ENCODE measurements around the gene DAD1.
"Not testable (repeated sequence)": the region's sequence is repeated elsewhere in the genome, so short reads cannot be mapped to it uniquely, and the experiment has no call there.

The DAD1 gene

DNA sequence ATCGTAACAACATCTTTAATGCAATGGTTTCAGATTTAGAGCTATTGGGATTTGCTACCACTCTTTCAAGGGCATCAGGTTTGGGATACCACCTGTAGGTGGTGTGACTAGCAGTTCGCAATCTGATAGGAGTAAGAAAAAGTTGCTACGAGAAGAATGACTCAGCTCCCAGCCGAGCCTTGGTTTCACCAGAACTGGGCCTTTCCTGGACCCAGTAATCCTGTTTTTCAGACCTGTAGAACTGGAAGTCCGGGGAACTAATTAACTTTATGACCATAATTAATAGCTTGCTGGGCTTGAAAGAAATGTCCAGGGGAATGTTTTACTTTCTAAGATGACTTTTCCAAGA lies 9.8 kb upstream of the DAD1 start:
- DNase-seq (ENCODE audit: low read depth) = peak; percentile 37

DNA sequence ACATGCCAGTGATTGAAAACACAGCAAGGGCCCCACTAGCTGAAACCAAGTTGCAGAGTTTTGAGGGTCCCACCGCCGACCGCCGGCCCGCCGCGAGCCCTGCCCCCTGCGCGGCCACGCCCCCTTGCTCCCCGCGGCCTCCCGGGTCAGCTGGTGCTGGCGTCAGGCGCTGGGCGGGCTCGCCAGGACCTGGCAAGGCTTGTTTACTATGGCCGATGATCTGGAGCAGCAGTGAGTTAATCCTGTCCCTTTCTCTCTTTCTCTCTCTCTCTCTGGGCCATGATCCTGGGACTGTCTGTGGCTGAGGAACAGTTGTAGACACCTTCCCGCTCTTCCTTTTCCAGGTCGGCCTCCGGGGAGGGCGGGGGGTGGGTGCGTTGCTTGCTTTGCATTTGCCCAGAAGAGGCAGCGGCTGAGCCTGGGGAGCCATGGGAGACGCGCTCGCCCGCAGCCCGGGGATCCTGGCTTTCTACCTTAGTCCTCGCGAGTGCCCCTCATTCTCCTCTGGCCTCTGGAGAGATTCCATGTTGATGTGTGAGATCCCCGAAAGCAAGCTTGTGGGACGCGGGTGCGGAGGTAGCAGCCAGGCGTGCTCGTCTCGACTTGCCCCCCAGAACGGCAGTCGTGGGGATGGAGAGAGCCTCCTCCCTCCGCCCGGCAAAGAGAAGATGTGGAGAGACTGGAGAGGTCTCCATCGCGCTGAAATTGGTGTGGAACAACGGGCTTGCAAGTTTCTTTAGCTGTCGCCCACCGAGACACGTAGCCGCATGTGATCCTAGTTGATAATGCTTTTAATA lies 9.3 kb upstream of the DAD1 start, which contains the start of gene ABHD4:
TSS of gene ABHD4 (plus strand) at position 202 of the 797 bp plus-strand sequence. CDS start at position 209, 7 bp downstream.
- DNase-seq (ENCODE audit: low read depth) = peak; percentile 39

DNA sequence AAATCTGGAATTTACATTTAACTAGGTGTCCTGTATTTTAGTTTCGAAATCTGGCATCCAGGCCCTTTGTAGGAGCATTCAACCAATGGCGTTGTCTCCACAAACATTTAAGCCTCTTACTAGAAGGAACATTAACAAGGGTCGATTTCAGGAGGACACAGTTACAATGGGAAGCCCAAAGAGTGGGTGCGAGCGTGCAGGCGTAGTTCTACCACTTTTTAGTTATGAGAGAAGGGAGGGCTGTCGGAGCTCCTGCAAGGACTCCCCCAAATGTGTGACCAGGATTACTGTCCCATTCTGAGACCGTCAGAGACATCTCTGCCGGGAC lies 8.7 kb upstream of the DAD1 start:
- DNase-seq (ENCODE audit: low read depth) = no peak

DNA sequence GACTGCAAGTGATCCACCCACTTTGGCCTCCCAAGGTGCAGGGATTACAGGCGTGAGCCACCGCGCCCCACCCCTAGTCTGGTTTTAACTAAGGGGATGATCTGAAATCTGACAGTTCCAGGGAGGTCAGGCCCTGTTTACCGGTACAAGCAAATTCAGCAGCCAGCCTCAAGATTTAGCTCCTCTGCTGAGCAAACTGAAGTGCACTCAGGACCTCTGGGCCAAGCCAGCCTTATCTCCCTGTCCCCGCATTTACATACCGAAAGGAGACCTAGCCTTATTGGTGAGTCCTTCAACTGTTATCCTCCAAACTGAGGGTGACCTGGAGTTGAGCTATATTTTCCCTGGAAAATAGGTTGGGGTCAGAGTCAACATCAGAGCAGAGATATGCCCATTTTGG lies 8.2 kb upstream of the DAD1 start:
- no peak for DNase-seq (ENCODE audit: low read depth)

DNA sequence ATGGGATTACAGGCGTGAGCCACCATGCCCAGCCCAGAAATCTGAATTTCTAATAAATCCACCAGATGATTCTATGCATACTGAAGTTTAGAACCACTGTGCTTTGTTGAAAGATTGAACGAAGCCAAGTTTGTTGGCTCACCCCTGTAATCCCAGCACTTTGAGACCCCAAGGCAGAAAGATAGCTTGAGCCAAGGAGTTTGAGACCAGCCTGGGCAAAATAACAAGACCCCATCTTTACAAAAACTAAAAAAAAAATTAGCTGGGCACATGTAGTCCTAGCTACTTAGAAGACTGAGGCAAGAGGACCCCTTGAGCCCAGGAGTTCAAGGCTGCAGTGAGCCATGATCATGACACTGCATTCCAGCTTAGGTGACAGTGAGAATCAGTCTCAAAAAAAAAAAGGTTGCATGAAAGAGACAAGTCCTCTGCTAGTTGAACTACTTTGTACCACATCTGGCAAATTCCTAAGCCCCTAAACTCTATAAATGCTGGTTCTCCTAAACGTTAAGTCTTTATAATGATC lies 7.4 kb upstream of the DAD1 start:
- DNase-seq (ENCODE audit: low read depth) = no peak

DNA sequence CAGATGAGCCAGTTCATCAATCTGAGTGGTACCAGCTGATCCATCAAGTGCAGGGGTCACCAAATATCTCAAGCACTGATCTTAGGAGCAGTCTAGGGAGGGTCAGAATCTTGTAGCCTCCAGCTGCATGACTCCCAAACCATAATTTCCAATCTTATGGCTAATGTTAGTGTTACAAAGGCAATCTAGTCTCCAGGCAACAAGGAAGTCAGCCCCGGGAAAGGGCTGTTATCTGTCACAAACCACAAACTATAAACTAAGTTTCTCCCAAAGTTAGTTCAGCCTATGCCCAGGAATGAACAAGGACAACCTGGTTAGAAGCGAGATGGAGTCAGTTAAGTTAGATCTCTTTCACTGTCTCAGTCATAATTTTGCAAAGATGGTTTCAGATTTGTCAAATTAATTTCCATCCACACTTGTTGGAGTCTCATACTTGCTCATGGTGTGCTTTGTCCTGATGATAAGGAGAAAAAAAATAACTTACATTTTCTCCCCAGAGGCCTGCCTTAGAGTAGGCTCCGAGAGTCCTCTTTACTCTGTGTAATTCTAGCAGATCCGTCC lies 5.2 kb upstream of the DAD1 start:
- DNase-seq (ENCODE audit: low read depth) = no peak

DNA sequence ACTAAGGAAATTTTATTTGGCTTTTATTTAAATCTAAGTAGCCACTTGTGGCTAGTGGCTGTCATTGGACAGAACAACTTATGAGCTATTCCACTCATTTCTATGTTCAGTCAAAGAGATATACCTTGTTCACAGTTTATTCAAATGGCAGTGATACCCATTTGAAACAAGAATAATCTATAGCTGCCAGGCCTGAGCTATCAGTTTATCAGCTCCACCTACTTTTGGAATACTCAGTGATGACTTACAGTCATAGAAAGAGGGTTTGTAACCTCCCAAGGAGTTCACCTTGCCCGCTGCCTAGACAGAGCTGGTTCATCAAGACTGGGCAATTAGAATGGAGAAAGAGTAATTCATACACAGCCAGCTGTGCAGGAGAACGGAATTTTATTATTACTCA lies 4.6 kb upstream of the DAD1 start:
- DNase-seq (ENCODE audit: low read depth) = no peak

DNA sequence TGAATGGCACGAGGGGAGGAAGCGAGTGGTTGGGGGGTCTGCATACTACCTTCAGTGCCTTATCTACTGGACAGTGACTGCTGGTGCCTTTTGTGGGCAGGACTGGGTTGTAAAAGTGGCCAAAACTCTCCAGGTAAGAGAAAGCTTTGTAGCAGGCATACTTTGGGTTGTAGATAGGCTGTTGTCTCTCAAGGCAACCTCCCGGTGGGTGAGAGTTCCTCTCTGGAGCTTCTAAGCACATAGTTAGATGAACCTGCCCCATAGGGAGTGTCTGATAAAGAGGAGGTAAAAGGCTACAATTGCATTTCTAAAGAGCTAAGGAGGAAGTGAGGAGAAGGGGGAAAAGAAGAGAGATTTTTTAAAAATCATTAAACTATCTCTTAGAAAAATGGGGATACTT lies 4.2 kb upstream of the DAD1 start:
- no peak for DNase-seq (ENCODE audit: low read depth)

DNA sequence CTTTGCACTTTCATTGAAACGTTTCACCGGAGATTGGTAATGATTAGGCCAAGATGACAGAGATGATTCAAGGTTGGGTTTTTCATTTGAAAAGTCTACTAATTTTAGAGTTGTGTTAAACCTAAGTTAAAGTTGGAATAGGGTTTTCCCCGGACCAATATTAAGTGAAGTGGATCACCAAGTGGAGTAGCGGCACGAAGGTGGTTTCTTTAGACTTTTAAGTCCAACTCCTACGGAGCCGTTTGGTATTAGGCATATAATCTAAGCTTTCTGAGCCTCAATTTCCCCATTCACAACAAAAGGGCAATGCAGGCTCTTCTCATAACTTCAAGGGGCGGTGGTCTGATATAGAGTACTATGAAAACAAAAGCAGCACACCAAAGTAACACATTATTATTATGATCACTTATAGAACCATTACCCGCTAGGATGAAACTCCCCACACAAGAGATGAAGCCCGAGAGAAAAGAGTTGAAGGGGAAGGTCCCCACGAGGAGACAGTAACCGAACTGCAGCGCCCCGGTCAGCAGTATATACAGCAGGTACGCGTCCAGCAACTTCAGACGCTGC lies 413 bp downstream of the DAD1 start:
- DNase-seq (ENCODE audit: low read depth) = no peak

DNA sequence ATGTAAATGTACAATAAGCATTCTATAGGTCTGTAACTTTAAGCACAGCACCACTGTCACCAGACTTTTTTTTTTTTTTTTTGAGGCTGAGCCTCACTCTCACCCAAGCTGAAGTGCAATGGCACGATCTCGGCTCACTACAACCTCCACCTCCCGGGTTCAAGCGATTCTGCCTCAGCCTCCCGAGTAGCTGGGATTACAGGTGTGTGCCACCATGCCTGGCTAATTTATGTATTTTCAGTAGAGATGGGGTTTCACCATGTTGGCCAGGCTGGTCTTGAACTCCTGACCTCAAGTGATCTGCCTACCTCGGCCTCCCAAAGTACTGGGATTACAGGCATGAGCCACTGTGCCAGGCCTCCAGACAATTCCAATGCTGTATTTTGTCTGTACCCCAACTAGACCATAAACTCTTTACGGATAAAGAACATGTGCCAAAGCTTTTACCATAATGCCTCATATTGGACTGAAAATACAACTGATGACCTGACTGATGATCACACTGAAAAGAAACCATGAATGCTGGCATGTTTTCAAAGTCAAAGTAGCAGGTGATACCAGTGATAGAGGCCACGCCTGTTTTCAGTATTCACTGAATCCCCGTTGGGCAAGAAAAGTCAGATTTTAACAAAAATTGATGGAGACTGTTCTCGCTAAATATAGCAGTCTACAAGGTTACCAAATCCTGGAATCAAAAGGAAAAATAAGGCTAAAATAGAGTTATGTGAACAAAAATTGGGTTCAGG lies 1.2 kb downstream of the DAD1 start:
- not testable (repeated sequence) for DNase-seq (ENCODE audit: low read depth)

DNA sequence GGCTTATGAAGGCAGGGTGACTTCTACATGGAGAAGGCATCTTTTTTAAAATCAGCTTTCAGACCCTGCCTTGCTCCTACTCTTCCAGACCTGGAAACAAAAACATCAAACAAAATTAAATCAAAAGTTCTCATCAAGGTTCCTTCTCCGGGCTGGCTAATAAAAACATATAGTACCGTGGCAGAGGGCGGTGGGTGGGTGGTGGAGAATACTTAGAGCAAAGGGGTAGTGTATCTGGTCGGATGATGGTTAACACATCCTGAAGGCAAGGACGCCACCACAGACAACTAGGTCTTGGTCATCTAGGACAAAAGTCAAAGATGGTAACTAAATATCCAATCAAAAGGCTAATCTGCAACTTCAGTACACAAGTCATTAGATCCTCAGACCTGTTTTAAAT lies 1.8 kb downstream of the DAD1 start:
- DNase-seq (ENCODE audit: low read depth) = no peak

DNA sequence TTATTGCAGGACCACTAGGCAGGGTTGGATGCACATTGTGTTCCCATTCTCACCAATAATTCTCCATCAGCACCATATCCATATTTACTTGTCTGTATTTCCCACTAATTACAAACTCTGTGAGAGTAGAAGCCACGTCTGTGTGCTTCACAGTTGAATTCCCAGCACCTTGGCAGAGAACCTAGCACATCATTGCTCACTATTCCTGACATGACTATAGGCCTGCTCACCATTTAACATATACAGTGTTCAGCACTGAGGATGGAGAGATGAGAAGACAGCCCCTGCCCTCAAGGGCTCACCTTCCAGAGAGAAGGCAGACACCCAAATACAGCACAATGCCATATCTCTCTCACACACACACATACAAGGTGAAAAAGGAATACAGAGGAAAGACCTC lies 5.0 kb downstream of the DAD1 start:
- DNase-seq (ENCODE audit: low read depth) = no peak

DNA sequence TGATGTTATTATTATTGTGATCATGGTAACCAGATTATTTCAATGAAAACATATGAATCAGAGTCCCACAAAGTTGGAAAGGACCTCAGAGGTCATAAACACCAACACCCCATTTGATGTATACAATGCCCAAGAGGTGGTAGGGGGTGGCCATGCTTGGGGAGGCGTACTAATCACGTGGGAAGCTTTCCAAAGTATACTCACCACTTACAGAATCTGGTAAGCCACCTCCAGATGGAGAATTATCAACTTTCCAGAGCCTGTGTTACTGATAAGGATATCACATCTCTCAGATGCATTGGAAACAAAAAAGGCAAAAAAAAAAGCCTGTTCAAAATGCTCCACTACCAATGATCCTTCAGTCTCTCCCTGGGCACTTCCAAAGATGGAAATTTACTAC lies 8.4 kb downstream of the DAD1 start:
- no peak for DNase-seq (ENCODE audit: low read depth)

DNA sequence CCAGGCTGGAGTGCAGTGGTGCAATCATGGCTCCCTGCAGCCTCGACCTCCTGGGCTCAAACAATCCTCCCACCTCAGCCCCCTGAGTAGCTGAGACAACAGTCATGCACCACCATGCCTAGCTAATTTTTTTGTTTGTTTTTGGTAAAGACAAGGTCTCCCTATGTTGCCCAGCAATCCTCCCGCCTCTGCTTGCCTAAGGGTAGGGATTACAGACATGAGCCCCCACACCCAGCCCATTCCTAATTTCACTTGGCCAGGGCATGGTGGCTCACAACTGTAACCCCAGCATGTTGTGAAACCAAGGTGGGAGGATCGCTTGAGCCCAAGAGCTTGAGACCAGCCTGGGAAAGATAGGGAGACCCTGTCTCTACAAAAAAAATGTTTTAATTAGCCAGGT lies 9.1 kb downstream of the DAD1 start:
- DNase-seq (ENCODE audit: low read depth) = no peak

DNA sequence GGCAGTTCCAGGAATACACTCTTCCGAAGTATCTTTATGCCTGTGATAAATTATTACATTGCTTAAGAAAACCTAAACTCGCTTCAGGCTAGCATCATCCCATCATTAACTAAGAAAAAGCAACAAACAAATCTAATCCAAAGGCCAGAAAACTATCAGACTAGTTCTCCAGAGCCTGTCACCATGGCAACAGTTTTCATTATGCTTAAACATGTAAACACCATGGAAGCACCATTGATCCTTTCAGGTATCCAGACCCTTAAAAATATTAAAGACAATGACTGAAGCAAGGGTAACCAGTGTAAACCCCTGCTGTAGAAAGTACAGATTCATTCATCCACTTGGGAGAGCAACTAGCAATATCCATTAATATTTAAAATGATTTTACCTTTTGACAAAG lies 9.8 kb downstream of the DAD1 start:
- DNase-seq (ENCODE audit: low read depth) = no peak

DNA sequence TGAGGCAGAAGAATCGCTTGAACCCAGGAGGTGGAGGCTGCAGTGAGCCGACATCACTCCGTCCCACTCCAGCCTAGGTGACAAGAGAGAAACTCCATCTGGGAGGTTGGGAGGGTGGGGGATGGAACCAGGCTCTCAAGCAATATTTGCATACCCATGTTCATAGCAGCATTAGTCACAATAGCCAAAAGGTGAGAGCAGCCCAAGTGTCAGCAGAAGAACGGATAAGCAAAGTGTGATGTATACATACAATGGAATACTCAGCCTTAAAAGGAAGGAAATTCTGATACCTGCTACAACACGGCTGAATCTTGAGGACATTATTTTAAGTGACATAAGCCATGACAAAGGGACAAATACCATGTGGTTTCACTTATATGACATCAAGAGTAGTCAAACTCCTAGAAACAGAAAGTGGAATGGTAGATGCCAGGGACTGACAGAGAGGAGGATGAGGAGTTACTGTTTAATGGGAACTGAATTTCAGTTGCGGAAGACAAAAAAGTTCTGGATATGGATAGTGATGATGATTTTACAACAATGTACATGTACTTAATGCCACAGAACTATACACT lies 11.6 kb downstream of the DAD1 start:
- no peak for DNase-seq (ENCODE audit: low read depth)

DNA sequence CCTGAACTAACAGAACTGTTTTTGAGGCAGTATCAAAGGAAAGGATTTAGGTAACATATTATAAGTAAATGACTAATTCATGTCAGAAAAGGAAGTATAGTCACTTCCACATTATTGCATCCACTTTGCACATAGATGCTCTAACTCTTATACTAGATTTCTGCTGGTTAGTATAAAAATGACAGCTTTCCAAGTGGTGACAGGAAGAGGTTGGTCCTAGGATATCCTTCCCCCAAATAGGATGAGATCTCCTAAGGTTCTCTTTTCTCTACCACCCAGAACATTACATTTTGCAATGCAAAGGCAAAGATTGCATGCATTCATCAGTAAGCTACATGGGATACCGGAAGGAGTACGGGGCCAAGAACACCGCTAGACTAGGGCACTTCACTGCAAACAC lies 15.2 kb downstream of the DAD1 start:
- DNase-seq (ENCODE audit: low read depth) = no peak

DNA sequence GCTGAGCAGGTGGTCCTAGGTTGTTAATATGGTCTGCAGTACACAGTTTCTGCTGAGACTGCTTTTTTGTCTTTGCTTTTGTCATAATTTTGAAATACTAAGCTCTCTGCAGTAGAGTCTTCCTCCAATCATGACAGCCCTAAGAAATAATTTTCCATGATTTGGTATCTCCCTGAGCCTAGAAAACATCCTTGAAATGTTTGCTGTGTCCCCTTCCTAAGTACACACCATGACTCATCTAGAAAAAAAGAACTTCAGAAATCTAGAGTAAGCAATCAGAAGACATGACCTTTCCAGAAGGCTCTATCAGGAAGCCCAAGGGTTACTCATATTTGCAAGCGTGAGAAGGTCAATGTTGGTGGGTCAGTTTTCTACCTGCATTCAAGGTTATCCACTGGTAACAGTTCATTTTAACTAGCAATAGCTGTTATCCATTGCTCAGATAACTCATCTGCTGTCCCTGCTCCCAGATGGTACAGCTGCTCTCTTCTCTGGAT lies 16.4 kb downstream of the DAD1 start:
- DNase-seq (ENCODE audit: low read depth) = peak; percentile 34

DNA sequence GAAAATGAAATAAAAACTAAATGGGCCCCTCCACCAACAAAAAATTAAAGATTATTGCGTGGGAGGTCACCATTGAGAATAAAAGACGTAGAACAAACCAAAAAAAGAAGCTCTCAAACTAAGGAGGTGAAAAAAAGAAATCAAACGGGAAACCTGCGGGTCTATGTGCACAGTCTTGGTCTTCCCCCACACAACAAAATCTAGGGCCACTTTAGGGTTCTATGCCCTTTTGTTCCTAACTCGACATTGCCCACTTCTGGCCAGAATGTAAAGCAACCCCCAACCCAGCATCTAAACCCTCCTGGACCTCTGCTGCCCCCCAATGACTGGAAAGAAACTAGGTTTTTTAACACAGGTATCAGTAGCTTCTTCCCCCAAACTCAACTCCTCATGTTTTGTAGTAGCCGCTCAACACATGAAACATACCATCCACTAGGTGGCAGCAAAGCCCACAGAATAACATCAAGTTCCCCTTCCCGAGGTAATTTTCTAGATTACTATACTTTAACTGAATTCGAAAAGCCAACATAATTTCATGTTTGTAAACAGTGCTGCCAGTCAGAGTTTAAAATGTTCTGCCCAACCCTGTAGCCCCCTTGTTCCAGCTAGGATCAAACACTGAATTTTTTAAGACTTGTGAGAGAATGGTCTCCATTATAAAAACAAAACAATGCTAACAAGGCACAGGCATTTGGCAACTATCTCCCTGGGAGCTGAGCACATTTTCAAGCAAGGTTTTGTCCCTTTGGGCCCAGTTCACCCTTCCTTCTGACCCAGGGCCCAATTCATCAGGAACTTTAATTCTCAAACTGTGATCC lies 18.7 kb downstream of the DAD1 start:
- peak; percentile 74 for DNase-seq (ENCODE audit: low read depth)

DNA sequence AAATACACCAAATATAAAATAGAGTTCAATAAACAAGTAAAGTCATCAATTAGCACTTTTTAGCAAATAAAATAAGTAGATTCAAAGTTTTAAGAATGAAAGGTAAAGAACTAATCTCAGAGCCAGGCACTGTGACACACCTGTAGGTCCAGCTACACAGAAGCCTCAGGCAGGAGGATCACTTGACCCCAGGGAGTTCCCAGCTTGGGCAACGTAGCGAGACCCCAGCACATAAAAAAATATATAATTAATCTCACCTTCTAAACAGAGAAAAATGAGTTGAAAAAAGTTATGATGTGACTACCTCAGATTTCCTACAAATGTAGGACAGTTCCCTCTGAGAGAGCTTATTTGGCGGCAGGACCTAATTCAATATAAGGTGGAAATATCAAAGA lies 19.3 kb downstream of the DAD1 start:
- no peak for DNase-seq (ENCODE audit: low read depth)

DNA sequence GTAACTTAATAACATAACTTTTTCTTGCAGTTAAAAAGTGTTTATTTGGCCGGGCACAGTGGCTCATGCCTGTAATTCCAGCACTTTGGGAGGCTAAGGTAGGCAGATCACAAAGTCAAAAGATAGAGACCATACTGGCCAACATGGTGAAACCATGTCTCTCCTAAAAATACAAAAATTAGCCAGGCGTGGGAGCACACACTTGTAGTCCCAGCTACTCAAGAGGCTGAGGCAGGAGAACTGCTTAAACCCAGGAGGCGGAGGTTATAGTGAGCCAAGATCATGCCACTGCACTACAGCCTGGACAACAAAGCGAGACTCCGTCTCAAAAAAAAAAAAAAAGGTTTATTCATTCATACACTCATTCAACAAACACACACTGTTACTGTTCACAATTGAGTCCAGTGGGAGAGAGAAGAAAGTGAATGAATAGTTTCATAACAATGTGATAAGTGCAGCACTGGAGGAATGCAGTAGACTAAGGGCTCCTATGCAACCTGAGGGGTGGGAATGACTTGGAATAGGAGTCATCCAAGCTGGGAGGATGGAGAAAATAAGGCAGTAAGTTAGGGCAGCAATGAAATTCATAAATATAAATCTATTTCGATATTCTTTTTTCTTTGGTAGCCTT lies 19.8 kb downstream of the DAD1 start:
- DNase-seq (ENCODE audit: low read depth) = no peak

Data from fibroblast of the conjunctiva (primary cell).